ENCODE data around the gene MAP7D2.
A peak's percentile ranks its signal among the peaks of the same experiment; 100 is the strongest.

Gene MAP7D2

GRCh38 chrX:20118065-20118824, 1.5 kb upstream of the MAP7D2 start:
- no peak overlapping the region for H3K27ac ChIP-seq
- no peak for DNase-seq (ENCODE audit: low read depth, low spot score)

DNA sequence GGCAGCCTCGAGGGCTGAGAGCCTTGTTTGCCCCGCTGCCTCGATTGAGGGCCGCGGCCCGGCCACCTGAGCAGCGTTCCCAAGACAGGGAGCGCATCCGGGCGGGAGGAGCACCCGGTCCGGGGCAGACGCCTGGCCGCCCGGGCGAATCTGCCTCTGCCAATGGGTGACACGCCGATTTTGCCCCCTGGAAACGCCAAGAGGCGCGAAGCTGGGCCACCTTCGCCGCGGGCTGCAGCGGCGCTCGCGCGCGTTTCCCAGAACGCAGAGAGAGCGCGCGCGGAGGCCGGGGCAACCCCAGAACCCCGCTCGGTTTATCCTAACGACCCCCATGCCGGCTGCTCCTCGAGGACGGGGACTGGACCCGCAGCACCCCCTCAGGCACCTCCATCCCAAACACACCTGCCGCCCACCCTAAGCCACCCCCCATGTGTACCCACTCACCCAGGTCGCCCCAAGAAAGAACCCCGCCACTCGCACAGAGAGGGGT, 575 bp downstream of the MAP7D2 start:
- H3K27ac ChIP-seq = no peak overlapping the region
- DNase-seq (ENCODE audit: low read depth, low spot score) = no peak

DNA sequence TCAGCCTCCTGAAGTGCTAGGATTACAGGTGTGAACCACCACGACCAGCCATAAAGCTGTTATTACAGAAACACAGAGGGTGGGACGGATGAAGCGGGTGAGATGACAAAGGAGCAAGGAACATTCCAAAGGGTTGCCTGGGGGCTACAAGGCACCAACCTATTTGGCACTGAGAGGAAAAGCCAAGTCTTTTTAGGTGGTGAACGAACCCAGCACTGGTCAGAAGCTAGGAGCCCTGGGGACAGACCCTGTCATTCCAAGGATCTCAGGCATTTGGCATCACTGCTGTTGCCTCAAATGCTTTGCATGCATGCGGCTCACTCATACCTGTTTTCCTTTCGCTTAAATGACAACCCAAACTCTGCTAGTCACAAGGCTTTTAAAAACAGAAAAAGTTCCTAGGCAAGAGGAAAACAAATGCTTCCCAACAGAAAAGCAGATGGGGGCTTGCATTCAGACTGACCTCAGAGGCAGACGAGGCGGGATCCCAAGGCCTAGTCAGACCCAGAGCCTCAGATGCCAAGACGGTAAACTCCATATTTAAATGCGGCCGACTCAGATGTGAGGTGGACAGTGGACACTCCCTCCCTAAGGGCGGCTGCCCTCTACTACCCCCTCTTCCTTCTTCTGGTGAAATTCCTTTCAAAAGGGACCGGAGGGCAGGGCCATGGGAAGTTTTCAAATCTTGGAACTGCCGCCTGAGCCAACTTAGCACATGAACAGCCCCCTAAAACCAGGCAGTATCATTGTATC, 4.5 kb downstream of the MAP7D2 start:
- no peak overlapping the region for H3K27ac ChIP-seq
- DNase-seq (ENCODE audit: low read depth, low spot score) = no peak

DNA sequence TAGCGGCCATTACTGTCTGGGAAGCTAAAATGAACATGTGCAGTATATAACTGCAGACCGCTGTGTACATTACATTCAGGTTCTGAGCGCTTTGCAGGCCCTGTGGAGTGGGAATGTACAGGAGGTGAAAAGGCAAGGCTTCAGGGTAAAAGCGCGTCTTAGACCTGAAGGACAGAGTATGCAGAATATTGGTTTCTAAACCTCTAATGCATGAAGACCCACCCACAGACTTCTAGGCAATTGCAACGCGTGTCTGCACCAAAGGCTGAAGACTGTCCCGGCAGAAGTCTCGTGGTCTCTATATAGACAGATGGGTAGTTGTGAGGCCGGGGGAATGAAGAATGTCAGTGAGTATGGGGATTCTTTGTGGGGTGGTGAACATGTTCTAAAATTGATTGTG, 5.4 kb downstream of the MAP7D2 start:
- no peak for DNase-seq (ENCODE audit: low read depth, low spot score)
- no peak overlapping the region for H3K27ac ChIP-seq

DNA sequence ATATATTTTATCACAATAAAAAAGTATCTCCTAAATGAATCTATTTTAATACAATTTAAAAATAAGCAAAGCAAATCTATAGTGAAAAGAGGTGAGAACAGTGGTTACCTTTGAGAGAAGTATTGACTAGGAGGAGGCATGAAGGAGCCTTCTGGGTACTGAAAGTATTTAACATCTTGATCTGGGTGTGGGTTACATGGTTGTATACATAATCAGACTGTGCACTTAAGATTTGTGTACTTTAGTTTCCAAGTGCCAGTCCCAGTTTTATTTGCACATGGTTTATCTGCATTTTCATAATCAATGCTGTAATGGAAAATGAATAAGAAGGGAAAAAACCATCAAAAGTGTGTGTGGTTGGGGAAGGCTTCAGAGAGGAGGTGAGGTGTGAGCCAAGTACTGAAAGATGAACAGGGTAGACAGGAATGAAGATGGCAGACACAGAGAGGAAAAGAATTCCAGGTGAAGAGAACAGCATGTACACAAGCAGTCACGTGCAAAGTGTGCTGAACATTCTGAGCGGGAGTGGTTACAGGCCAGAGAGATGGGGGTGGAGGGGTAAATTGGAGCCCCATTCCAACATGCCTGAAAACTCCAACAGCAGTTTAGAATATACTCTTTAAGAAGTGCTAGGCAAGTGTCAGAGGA, 14.6 kb downstream of the MAP7D2 start:
- no peak for DNase-seq (ENCODE audit: low read depth, low spot score)

GRCh38 chrX:20091499-20091898, 25.2 kb downstream of the MAP7D2 start:
- H3K27ac ChIP-seq = no peak overlapping the region
- DNase-seq (ENCODE audit: low read depth, low spot score) = no peak

More for the DNA sequence above, 14.6 kb downstream of the MAP7D2 start:
- H3K27ac ChIP-seq = no peak overlapping the region

DNA sequence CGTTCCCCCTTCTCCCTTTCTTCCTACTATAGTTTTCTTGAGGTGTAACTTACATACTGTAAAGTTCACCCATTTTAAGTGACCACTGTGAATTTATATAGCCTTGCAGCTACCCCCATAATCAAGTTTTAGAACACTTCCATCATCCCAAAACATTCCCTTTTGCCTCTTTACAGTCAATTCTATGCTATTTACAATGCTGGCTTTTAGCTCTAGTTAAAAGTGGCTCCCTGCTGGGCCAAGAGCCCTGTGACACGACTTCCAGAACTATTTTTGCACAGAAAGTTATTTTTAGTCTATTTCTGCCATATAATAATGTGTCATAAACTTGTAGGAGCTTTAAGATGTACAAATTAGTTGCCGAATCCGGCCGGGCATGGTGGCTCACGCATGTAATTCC, 26.9 kb downstream of the MAP7D2 start:
- no peak overlapping the region for H3K27ac ChIP-seq
- no peak for DNase-seq (ENCODE audit: low read depth, low spot score)

- DNase-seq (ENCODE audit: low read depth, low spot score) = no peak
- no peak overlapping the region for H3K27ac ChIP-seq
Measured at GRCh38 chrX:20080277-20080676, 36.4 kb downstream of the MAP7D2 start.

DNA sequence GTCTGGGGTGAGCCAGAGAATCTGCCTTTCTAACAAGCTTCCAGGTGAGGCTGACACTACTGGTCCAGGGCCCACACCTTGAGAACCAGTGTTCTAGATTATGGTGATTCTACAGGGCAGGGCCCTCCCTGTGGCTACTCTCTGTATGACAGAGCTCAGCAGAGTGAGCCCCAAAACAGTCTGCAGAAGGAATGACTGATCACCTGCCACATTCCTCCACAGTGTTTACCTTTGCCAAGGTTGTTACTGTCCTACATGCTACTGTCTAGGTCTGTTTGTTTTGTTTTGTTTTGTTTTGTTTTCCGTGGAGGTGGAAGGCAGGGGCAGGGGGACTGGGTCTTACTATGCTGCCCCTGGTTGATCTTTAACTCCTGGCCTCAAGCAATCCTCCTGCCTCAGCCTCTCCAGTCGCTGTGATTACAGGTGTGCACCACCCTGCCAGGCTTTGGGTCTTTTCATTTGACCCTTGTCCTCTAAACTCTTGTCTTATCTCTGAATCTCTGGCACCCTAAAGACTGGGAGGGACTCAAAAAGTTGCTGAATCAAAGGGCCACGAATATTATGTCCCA, 45.1 kb downstream of the MAP7D2 start:
- DNase-seq (ENCODE audit: low read depth, low spot score) = no peak
- H3K27ac ChIP-seq = no peak overlapping the region

- H3K27ac ChIP-seq = peak overlapping the region; percentile 51
- peak; percentile 54 for DNase-seq (ENCODE audit: low read depth, low spot score)
Measured at GRCh38 chrX:20067709-20068561, 48.8 kb downstream of the MAP7D2 start.

- DNase-seq (ENCODE audit: low read depth, low spot score) = no peak
- H3K27ac ChIP-seq = peak overlapping the region; percentile 51
Measured at GRCh38 chrX:20066968-20067708, 49.6 kb downstream of the MAP7D2 start.

DNA sequence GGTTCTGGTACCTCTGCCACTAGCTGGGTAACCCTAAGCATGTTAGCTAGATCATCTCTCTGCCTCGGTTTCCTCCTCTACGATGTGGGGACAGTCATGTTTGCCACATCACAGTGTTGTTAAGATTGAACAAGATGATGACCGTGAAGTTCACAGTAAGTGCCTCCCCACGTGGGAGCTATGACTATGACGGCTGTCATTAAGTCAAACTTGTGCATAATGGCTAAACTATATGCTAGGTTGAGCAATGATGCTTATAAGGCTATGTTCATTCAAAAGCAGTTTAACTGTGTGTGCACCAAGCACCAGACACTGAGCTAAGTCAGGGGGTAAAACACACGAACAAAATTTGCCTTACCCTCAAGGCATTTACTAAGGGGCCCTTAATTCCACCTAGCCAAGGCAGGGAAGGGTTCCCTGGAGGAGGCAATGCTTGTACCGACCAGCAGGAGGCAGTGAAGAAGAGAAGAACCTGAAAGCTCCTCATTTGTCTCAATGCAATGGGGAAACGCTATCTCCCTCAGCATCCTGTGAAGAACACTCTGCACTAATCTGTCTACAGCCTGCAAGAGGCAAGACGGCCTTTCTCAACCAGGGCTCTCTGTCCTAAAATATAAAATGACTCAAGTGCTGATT, 52.9 kb downstream of the MAP7D2 start:
- H3K27ac ChIP-seq = no peak overlapping the region
- no peak for DNase-seq (ENCODE audit: low read depth, low spot score)

DNA sequence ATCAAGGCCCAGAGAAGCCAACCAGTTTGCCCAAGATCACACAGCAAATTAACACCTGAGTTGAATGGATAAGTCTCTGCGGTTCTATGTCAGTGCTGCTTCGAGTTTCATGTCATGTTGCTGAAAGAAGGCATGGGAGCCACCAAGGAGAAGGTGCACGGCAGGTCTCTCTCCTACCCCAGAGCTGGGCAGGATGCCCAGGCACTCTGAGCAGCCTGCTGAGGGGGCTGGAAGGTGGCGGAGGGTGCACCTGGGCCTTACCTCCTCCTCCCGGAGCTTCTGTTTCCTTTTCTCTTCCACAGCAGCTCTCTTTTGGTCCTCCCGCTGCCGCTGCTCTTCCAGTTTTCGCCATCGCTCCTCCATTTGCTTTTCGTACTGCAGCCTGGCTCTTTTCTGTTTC, 53.6 kb downstream of the MAP7D2 start:
- no peak overlapping the region for H3K27ac ChIP-seq
- no peak for DNase-seq (ENCODE audit: low read depth, low spot score)

GRCh38 chrX:20061855-20062254, 54.9 kb downstream of the MAP7D2 start:
- H3K27ac ChIP-seq = no peak overlapping the region
- DNase-seq (ENCODE audit: low read depth, low spot score) = no peak

DNA sequence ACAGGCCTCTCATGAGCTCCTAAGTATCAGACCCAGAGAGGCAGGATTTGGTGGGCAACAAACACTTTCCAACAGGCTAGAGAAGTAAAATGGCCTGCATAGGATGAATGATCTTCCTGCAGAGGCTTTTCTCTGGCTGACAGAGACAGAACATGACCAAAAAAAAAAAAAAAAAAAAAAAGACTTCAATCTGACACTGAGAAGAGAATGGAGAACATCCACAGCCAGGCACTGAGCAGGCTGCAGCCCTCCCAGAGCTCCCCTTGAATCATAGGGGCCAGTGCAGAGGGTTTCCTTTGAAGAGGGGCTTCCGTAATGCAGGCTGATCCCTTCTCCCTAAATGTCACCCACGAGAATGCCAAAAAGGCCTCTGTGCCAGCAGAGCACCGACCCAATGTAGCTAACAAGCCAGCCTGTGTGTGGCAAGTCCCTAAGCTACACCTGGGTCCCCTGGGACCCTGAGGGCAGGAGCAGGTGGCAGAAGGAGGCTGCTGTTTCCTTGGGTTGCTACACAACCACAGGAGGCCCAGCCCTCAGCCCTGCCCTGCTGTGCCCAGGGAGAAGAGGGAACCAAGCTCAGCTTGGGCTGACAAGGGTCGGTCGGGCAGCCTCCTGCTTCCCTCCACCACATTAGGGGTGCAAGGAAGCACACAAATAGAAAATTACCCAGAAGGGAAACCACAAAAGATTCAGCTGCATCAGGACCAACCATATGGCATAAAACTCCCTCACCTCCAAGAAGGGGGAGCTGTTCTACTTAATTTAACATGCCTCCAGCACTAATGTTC, 55.6 kb downstream of the MAP7D2 start:
- no peak for DNase-seq (ENCODE audit: low read depth, low spot score)
- H3K27ac ChIP-seq = no peak overlapping the region

DNA sequence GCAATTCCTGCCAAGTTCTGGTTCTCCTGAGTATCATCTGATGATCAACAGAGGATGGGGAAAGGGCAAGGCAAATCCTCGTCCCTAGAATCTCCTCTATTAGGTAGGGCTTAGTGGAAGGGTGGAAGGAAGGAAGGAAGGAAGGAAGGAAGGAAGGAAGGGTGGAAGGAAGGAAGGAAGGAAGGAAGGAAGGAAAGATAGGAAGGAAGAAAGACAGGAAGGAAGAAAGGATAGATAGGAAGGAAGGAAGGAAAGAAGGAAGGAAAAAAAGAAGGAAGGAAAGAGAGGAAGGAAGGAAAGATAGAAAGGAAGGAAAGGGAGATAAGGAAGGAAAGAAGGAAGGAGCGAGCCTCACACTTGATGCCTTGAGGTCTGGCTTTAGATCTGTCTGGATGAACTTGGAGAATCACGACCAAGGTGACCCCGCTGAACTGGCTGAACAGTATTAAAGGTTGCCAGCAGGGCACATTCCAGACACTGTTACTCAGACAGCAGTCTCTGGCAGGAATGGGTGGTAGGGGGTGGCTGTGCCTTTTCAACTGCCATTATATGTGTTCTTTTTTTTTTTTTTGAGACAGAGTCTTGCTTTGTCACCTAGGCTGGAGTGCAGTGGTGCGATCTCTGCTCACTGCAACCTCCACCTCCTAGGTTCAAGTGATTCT, 57.1 kb downstream of the MAP7D2 start:
- no peak for DNase-seq (ENCODE audit: low read depth, low spot score)

GRCh38 chrX:20057479-20057878, 59.2 kb downstream of the MAP7D2 start:
- no peak for DNase-seq (ENCODE audit: low read depth, low spot score)
- H3K27ac ChIP-seq = no peak overlapping the region

More for the DNA sequence above, 57.1 kb downstream of the MAP7D2 start:
- H3K27ac ChIP-seq = no peak overlapping the region
